B cell (primary cell): ENCODE data around the gene SLC19A1. TPM values are rescaled to one million over a fixed set of nuclear protein-coding genes. Genes with fewer than 3 reads are reported as not detected.

ENCODE experiments used
- ATAC-seq: fragments of 200-7000 bp; cut with Tn5 transposase; one replicate; pipeline ENCODE4 v1.10.0; 2021; ENCODE audit warnings: low read depth, mild to moderate bottlenecking, moderate number of reproducible peaks, moderate library complexity
- CTCF ChIA-PET: fragments of 350-600 bp; sonication (Branson Sonifier 250); formaldehyde crosslinking; loops from one replicate; lab custom pipeline; 2021; ENCODE audit warnings: antibody characterized with exemption, inconsistent platforms; lab: Charles Lee
- POLR2A ChIA-PET: fragments of 350-600 bp; sonication (Branson Sonifier 250); formaldehyde crosslinking; loops from one replicate; lab custom pipeline; 2021; ENCODE audit warnings: antibody characterized with exemption; lab: Charles Lee
- DNase-seq: peaks from one replicate; pipeline ENCODE4 v3.0.0; 2013
- H2AFZ ChIP-seq: 2 replicates; pipeline ENCODE4 v1.6.1; 2012; ENCODE audit warnings: mild to moderate bottlenecking, low read depth, low read length; ENCODE audit not compliant: insufficient read depth, poor library complexity, severe bottlenecking
- H3K27ac ChIP-seq, 2 donors: 1 replicate in 1 of 2; 2 replicates in 1 of 2; pipeline ENCODE4 v1.5.1; 2012 to 2013; ENCODE audit warnings: low read length in 2 of 2, mild to moderate bottlenecking in 2 of 2, moderate library complexity in 1 of 2
- H3K27me3 ChIP-seq, 4 experiments: fragments of 200-600 bp in 1 of 4; sonication (generic) in 1 of 4; replicated peaks in 1 of 4; 1 replicate in 2 of 4; 2 replicates in 2 of 4; pipeline versions ENCODE4 v1.6.1 to v1.7.0; 2013 to 2016; ENCODE audit warnings: low read length in 3 of 4, mild to moderate bottlenecking in 2 of 4, mixed read lengths in 1 of 4, moderate library complexity in 1 of 4; ENCODE audit not compliant: insufficient read depth in 4 of 4, control insufficient read depth in 3 of 4; ENCODE audit errors: control extremely low read depth in 1 of 4
- H3K36me3 ChIP-seq, 2 experiments: replicated peaks in 1 of 2; 1 replicate in 1 of 2; 2 replicates in 1 of 2; pipeline versions ENCODE4 v1.6.1 to v1.7.1; 2013; ENCODE audit warnings: low read length in 1 of 2; ENCODE audit not compliant: insufficient read depth in 2 of 2, control insufficient read depth in 1 of 2; ENCODE audit errors: control extremely low read depth in 1 of 2, extremely low read depth in 1 of 2
- H3K4me1 ChIP-seq, 2 donors: fragments of 200-600 bp in 1 of 2; sonication (generic) in 1 of 2; 1 replicate in 1 of 2; 2 replicates in 1 of 2; pipeline versions ENCODE4 v1.5.1 to v1.6.1; 2013 to 2017; ENCODE audit warnings: low read length in 2 of 2; ENCODE audit not compliant: control insufficient read depth in 2 of 2, insufficient read depth in 2 of 2
- H3K4me2 ChIP-seq: replicated peaks from 2 replicates; pipeline ENCODE3; 2012; ENCODE audit warnings: mild to moderate bottlenecking, low read depth, low read length; ENCODE audit not compliant: poor library complexity, severe bottlenecking
- H3K4me3 ChIP-seq, 5 experiments: fragments of 200-600 bp in 1 of 5; sonication (generic) in 1 of 5; 1 replicate in 3 of 5; 2 replicates in 2 of 5; pipeline versions ENCODE4 v1.5.1 to v1.7.0; 2011 to 2016; ENCODE audit warnings: low read length in 4 of 5, mild to moderate bottlenecking in 4 of 5, low read depth in 2 of 5, control low read depth in 1 of 5, moderate library complexity in 1 of 5; ENCODE audit not compliant: insufficient read depth in 1 of 5; ENCODE audit errors: control extremely low read depth in 1 of 5, extremely low read depth in 1 of 5
- H3K79me2 ChIP-seq: fragments of 200-600 bp; sonication (generic); one replicate; pipeline ENCODE4 v1.6.0; 2016; ENCODE audit warnings: low read length; ENCODE audit not compliant: control insufficient read depth, insufficient read depth
- H3K9ac ChIP-seq: fragments of 200-600 bp; sonication (generic); 2 replicates; pipeline ENCODE4 v1.6.1; 2017; ENCODE audit warnings: mild to moderate bottlenecking, low read length, moderate library complexity
- H3K9me3 ChIP-seq, 3 donors: one replicate each; pipeline versions ENCODE4 v1.6.1 to v1.7.1; 2013; ENCODE audit warnings: low read length in 2 of 3; ENCODE audit not compliant: control insufficient read depth in 2 of 3, insufficient read depth in 1 of 3; ENCODE audit errors: control extremely low read depth in 1 of 3
- H4K20me1 ChIP-seq: 2 replicates; pipeline ENCODE4 v1.6.0; 2012; ENCODE audit warnings: mild to moderate bottlenecking, low read length; ENCODE audit not compliant: insufficient read depth, control insufficient read depth, poor library complexity, severe bottlenecking
- H3K27ac Mint-ChIP-seq: one replicate; pipeline ENCODE4 v1.8.0; 2021; ENCODE audit warnings: mixed read lengths
- H3K27me3 Mint-ChIP-seq: one replicate; pipeline ENCODE4 v1.8.0; 2021; ENCODE audit warnings: mixed read lengths
- H3K4me1 Mint-ChIP-seq: one replicate; pipeline ENCODE4 v1.8.0; 2021; ENCODE audit warnings: mixed read lengths
- H3K4me3 Mint-ChIP-seq: one replicate; pipeline ENCODE4 v1.8.0; 2021; ENCODE audit warnings: mixed read lengths
- H3K9me3 Mint-ChIP-seq: one replicate; pipeline ENCODE4 v1.8.0; 2022; ENCODE audit warnings: mixed read lengths; ENCODE audit not compliant: insufficient read depth
- CTCF ChIP-seq: fragments of 200-600 bp; IDR thresholded peaks from one replicate; pipeline ENCODE4 v1.8.0; 2022; ENCODE audit warnings: antibody characterized with exemption, mild to moderate bottlenecking
- EZH2 ChIP-seq: IDR thresholded peaks from 2 replicates; pipeline ENCODE4 v1.6.1; 2012; ENCODE audit warnings: borderline replicate concordance, low read depth, mild to moderate bottlenecking, moderate library complexity, low read length; ENCODE audit not compliant: insufficient read depth, poor library complexity, severe bottlenecking
- WGBS: methylation state at CpG from one replicate; pipeline ENCODE4 v1.1.5; 2013; ENCODE audit warnings: missing lambda C conversion rate; ENCODE audit not compliant: insufficient coverage; 5-methylcytosine and 5-hydroxymethylcytosine counted together
- intact Hi-C: fragments of 100-400 bp; cut with micrococcal nuclease; formaldehyde crosslinking; loops from one replicate; pipeline ENCODE4 v1.10.0; 2022
- polyA plus RNA-seq: library from polyadenylated mRNA; depleted of rRNA; stranded (reverse); fragments of >200 nt; gene quantifications from 2 replicates; pipeline ENCODE4 v1.2.3, GENCODE V29; 2012
- total RNA-seq, 2 donors: library from RNA; stranded (reverse); fragments of 120-200 nt in 1 of 2; gene quantifications; 1 replicate in 1 of 2; 2 replicates in 1 of 2; pipeline versions ENCODE4 v1.2.3 to v1.2.4, GENCODE V29; 2013 to 2022

The SLC19A1 gene
- total and polyA plus RNA-seq, 2 donors (not counting 1 experiment from before 2014, with no cell fraction given): 8.7 to 10.1 TPM

GRCh38 chr21:45513003-45513717 lies 29.1 kb downstream of the SLC19A1 start:
- H3K27me3 Mint-ChIP-seq: no peaks in the 10 kb centered on the region
- DNase-seq: no peak
- ATAC-seq: no peak
- no peaks in the 10 kb centered on the region for H3K4me1 ChIP-seq
- no peak overlapping the region for H3K4me3 Mint-ChIP-seq
- H3K27ac Mint-ChIP-seq: no peak overlapping the region
- H3K27me3 ChIP-seq: no peaks in the 10 kb centered on the region
- H3K36me3 ChIP-seq: peaks cover 0 to 5% of the 10 kb centered on the region in 2 experiments
- H2AFZ ChIP-seq: no peak overlapping the region
- H3K4me1 Mint-ChIP-seq: no peaks in the 10 kb centered on the region
- intact Hi-C loops: no loop called here
- no peak overlapping the region for H3K4me2 ChIP-seq
- ChIA-PET CTCF (no interaction called here), POLR2A (no interaction called here)
- peaks cover 0 to 11% (median under 1%) of the 10 kb centered on the region in 3 donors for H3K9me3 ChIP-seq
- H3K4me3 ChIP-seq: no peak overlapping the region
- H3K9me3 Mint-ChIP-seq: no peaks in the 10 kb centered on the region
- no peaks in the 10 kb centered on the region for H4K20me1 ChIP-seq
- no peak overlapping the region for H3K27ac ChIP-seq
- TF ChIP-seq CTCF (no peak), EZH2 (no peak)
- 91% methylated on average over 15 of the region's 19 CpGs for WGBS
- no peak overlapping the region for H3K9ac ChIP-seq
- no peaks in the 10 kb centered on the region for H3K79me2 ChIP-seq

DNA sequence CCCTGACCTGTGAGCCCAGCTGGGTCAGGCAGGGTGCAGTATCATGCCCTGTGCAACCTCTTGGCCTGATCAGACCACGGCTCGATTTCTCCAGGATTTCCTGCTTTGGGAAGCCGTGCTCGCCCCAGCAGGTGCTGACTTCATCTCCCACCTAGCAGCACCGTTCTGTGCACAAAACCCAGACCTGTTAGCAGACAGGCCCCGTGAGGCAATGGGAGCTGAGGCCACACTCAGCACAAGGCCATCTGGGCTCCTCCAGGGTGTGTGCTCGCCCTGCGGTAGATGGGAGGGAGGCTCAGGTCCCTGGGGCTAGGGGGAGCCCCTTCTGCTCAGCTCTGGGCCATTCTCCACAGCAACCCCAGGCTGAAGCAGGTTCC lies 29.6 kb downstream of the SLC19A1 start:
- no peak overlapping the region for H3K4me3 Mint-ChIP-seq
- ChIA-PET CTCF (no interaction called here), POLR2A (no interaction called here)
- H3K9me3 Mint-ChIP-seq: no peaks in the 10 kb centered on the region
- WGBS: 90% methylated on average over 6 of the region's 8 CpGs
- no peak overlapping the region for H3K4me2 ChIP-seq
- H3K9ac ChIP-seq: no peak overlapping the region
- H3K36me3 ChIP-seq: peaks cover 0 to 5% of the 10 kb centered on the region in 2 experiments
- H3K79me2 ChIP-seq: no peaks in the 10 kb centered on the region
- no peaks in the 10 kb centered on the region for H3K27me3 Mint-ChIP-seq
- no peaks in the 10 kb centered on the region for H4K20me1 ChIP-seq
- no peak for TF ChIP-seq CTCF
- no peak for TF ChIP-seq EZH2
- H3K9me3 ChIP-seq: peaks cover 0 to 8% (median 0%) of the 10 kb centered on the region in 3 donors
- no peaks in the 10 kb centered on the region for H3K4me1 Mint-ChIP-seq
- H3K4me1 ChIP-seq: no peaks in the 10 kb centered on the region
- no peak overlapping the region for H2AFZ ChIP-seq
- H3K27ac ChIP-seq: no peak overlapping the region
- H3K4me3 ChIP-seq: no peak overlapping the region
- no peaks in the 10 kb centered on the region for H3K27me3 ChIP-seq
- DNase-seq (no peak), ATAC-seq (no peak)
- H3K27ac Mint-ChIP-seq: no peak overlapping the region
- intact Hi-C loops: no loop called here
